BJ (cell line): ENCODE results near the gene FAM186B. TPM values are rescaled to one million over a fixed set of nuclear protein-coding genes. Genes with fewer than 3 reads are reported as not detected.

Experiments
- CTCF ChIA-PET: fragments of 350-600 bp; formaldehyde crosslinking; extraction: SDS; loops from one replicate; lab custom pipeline; 2021; ENCODE audit warnings: antibody characterized with exemption, inconsistent platforms; lab: Yijun Ruan, JAX
- POLR2A ChIA-PET: fragments of 300-600 bp; sonication (Branson Sonifier 250); formaldehyde crosslinking; extraction: SDS; loops from one replicate; lab custom pipeline; 2021; ENCODE audit warnings: antibody characterized with exemption; lab: Charles Lee
- DNase-seq: peaks from one replicate; pipeline ENCODE4 v3.0.0-alpha.2; 2011; ENCODE audit warnings: low read depth
- H3K27me3 ChIP-seq: 2 replicates; pipeline ENCODE4 v1.6.0; 2011; ENCODE audit warnings: low read length; ENCODE audit not compliant: control insufficient read depth, insufficient read depth
- H3K36me3 ChIP-seq: 2 replicates; pipeline ENCODE4 v1.5.1; 2011; ENCODE audit warnings: low read length; ENCODE audit not compliant: control insufficient read depth, insufficient read depth
- H3K4me3 ChIP-seq: 2 replicates; pipeline ENCODE4 v1.5.1; 2011; ENCODE audit warnings: low read depth, mild to moderate bottlenecking, control low read depth, low read length
- polyA plus RNA-seq: library from polyadenylated mRNA; depleted of rRNA; stranded (reverse); fragments of >200 nt; gene quantifications from 2 replicates; pipeline ENCODE4 v1.2.3, GENCODE V29; 2011
- TF ChIP-seq, protein P1 (sequence below): IDR thresholded peaks from 2 replicates; pipeline ENCODE4 v1.5.1; 2011; ENCODE audit warnings: low read depth, mild to moderate bottlenecking, control low read depth, inconsistent platforms, low read length, moderate library complexity; ENCODE audit not compliant: insufficient read depth

Gene FAM186B
- polyA plus RNA-seq, 1 experiment: 0.11 TPM

DNA sequence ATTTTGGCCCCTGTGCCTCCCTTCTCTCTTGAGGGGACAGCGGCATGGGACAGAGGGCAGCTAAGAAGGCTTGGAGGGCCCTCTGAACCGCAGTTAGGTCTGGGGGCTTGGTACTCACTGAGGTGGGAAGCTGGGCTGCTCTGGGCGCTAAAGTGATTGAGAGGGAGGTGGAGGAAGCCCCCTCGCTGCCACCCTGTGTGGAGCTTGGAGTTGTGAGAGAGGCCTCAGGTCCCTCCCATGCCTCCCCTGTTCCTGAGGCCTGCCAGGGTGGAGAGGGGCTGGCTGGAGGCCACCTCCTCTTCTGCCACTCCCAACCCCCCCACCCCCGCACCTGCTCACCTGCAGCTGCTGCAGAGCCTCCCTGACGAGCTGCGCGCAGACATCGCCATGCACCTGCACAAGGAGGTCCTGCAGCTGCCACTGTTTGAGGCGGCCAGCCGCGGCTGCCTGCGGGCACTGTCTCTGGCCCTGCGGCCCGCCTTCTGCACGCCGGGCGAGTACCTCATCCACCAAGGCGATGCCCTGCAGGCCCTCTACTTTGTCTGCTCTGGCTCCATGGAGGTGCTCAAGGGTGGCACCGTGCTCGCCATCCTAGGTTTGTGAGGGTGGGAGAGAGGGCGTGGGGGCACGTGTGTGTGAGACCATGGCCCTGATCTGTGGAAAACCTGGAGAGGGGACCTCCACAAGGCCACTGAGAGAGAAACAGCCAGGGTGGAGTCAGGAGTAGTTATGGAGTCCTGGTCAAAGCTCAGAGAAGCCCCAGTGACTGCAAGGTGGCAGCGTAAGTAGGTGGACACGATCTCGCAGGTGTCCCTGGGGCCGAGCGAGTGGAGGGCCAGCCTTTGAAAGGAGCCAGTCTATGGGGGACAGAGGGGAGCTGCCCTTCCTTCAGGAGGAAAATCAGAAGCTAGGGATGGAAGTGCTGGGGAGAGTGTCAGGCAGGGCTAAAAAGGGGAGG is 55.4 kb downstream of the FAM186B start:
- no peak for DNase-seq
- POLR2A ChIA-PET: interaction anchor here (0.6 kb wide), 1 partner anchor 10 kb away, joined by 6 read pairs; no protein-coding TSS in a partner anchor
- TF ChIP-seq, protein P1, sequence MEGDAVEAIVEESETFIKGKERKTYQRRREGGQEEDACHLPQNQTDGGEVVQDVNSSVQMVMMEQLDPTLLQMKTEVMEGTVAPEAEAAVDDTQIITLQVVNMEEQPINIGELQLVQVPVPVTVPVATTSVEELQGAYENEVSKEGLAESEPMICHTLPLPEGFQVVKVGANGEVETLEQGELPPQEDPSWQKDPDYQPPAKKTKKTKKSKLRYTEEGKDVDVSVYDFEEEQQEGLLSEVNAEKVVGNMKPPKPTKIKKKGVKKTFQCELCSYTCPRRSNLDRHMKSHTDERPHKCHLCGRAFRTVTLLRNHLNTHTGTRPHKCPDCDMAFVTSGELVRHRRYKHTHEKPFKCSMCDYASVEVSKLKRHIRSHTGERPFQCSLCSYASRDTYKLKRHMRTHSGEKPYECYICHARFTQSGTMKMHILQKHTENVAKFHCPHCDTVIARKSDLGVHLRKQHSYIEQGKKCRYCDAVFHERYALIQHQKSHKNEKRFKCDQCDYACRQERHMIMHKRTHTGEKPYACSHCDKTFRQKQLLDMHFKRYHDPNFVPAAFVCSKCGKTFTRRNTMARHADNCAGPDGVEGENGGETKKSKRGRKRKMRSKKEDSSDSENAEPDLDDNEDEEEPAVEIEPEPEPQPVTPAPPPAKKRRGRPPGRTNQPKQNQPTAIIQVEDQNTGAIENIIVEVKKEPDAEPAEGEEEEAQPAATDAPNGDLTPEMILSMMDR: no peak
- CTCF ChIA-PET: interaction anchor here (1.6 to 5.0 kb wide), 3 partner anchors 192 to 218 kb away, joined by 4 to 18 read pairs (median 6); no protein-coding TSS in a partner anchor
- H3K4me3 ChIP-seq: no peak overlapping the region
- no peaks in the 10 kb centered on the region for H3K36me3 ChIP-seq
- H3K27me3 ChIP-seq: peaks cover 36% of the 10 kb centered on the region

DNA sequence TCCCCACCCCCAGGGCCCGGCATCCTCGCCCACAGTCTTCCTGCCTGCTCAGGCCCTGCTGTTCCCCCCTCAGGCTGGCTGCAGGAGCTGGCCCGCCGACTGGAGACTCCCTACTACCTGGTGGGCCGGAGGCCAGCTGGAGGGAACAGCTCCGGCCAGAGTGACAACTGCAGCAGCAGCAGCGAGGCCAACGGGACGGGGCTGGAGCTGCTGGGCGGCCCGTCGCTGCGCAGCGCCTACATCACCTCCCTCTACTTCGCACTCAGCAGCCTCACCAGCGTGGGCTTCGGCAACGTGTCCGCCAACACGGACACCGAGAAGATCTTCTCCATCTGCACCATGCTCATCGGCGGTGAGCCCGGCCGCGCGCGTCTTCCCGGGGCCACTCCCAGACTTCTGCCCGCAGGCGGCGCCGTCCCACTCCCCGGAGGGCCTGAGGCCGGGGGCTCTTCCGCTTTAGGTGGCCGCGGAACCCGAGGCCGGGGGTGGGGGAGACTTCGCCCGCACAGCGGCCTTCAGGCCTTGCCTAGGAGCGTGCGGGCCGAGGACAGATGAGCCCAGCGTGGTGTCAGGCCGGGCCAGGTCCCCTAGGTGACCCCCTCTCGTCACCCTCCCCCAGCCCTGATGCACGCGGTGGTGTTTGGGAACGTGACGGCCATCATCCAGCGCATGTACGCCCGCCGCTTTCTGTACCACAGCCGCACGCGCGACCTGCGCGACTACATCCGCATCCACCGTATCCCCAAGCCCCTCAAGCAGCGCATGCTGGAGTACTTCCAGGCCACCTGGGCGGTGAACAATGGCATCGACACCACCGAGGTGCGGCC is 56.4 kb downstream of the FAM186B start:
- CTCF ChIA-PET: interaction anchor here (1.7 kb wide), 1 partner anchor 217 kb away, joined by 4 read pairs; no protein-coding TSS in a partner anchor
- POLR2A ChIA-PET: interaction anchor here (0.6 kb wide), 1 partner anchor 11 kb away, joined by 3 read pairs; no protein-coding TSS in a partner anchor
- TF ChIP-seq, protein P1: peak; percentile 46
- Histone ChIP-seq H3K27me3 (peaks cover 43% of the 10 kb centered on the region), H3K4me3 (peak overlapping the region; percentile 26), H3K36me3 (no peaks in the 10 kb centered on the region)
- no peak for DNase-seq

DNA sequence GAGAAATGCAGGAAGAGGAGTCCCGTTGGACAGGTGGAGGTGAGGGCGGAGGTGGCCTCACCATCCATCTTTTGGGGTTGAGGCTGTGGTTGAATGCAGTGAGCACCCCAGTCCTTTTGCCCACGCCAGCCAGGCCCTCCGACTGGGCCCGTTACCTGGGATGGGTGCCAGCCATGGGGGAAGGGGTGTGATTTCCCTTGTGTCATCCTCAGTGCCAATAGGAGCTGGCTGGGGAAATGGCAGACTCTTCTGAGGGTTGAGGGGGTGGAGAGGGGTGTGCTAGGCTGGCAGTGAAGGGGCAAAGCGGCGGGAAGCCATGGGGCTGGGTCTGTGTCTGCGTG is 57.0 kb downstream of the FAM186B start:
- POLR2A ChIA-PET: interaction anchor here (0.6 kb wide), 1 partner anchor 10 kb away, joined by 3 read pairs; no protein-coding TSS in a partner anchor
- peaks cover 46% of the 10 kb centered on the region for H3K27me3 ChIP-seq
- no peaks in the 10 kb centered on the region for H3K36me3 ChIP-seq
- H3K4me3 ChIP-seq: no peak overlapping the region
- no peak for DNase-seq
- CTCF ChIA-PET: no interaction called here
- TF ChIP-seq, protein P1: no peak

DNA sequence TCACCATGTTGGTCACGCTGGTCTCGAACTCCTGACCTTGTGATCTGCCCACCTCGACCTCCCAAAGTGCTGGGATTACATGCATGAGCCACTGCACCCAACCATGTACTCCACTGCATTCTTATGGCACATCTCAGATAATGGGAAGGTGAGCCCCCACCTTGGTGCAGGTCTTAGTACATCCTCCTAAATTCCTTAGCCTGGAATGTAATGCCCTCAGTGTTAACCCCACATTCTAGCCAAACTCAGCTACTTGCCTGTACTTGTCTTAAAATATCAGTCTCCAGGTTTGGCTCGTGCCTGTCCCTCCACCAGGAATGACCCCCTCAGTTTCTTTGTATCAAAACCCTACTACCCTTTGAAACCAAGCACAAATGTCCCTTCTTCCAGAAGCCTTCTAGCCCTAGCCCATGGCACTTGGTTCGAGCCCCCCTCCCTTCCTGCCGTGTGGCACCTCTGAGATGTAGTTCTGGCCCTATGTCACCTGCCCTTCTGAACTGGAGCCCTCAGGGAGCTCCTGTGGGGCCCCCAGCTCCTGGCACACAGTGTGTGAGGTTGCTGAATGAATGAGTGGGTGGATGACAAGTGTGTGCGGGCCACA is 58.2 kb downstream of the FAM186B start:
- TF ChIP-seq, protein P1: no peak
- no peak for DNase-seq
- ChIA-PET CTCF (no interaction called here), POLR2A (no interaction called here)
- Histone ChIP-seq H3K36me3 (no peaks in the 10 kb centered on the region), H3K4me3 (no peak overlapping the region), H3K27me3 (peaks cover 46% of the 10 kb centered on the region)
